GM19452 (cell line): Measurements from ENCODE around the gene SVOP.

Source experiments
- ATAC-seq: cut with Tn5 transposase; IDR thresholded peaks from one replicate; pipeline ENCODE4 v1.9.1; 2021; ENCODE audit not compliant: unreplicated experiment

The SVOP gene

DNA sequence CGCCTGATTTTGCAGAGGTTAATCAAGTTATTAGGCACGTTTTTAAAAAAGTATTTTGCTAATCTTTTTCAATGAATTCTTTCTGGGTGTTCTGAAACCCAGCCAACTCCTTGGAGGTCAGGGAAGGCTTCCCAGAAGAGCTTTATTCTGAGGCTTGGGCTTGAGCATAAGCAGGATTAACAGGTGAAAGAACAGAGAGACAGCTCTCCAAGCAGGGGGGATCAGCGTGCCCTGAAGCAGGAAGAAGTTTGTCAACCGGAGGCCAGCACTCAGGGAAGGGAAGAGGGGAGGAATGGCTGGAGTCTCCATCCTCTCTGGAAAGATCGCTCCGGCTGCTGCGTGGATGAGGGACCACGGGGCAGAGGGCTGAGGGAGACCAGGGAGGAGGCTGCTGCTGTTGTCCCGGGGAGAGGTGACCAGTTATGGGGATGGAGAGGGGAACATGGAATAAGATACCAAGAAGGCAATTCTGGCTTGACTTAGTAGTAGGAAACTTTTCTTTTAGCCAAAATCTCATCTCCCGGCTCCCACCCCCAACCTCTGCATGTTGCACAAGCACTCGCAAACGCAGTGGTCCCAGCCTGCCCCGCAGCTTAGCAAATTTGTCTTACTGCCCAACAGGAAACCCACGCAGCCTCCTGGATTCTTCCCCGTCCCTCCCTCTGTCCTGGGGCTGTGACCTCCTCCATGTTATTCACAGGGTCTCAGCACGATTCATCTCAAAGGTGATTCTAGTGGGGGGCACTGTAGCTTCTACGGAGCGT lies 162.4 kb downstream of the SVOP start:
- ATAC-seq = no peak
